GM18502 (cell line): Measurements from ENCODE around the gene PHAF1.

ENCODE experiments used
- ATAC-seq: cut with Tn5 transposase; IDR thresholded peaks from one replicate; pipeline ENCODE4 v1.9.1; 2021; ENCODE audit warnings: mild to moderate bottlenecking; ENCODE audit not compliant: unreplicated experiment, poor library complexity

PHAF1 gene

GRCh38 chr16:67109407-67110135 lies at the start of gene PHAF1:
Gene PHAF1, plus strand, starts transcription at chr16:67109941. Its CDS starts 235 bp downstream, at chr16:67110176.
- peak; percentile 83 for ATAC-seq

DNA sequence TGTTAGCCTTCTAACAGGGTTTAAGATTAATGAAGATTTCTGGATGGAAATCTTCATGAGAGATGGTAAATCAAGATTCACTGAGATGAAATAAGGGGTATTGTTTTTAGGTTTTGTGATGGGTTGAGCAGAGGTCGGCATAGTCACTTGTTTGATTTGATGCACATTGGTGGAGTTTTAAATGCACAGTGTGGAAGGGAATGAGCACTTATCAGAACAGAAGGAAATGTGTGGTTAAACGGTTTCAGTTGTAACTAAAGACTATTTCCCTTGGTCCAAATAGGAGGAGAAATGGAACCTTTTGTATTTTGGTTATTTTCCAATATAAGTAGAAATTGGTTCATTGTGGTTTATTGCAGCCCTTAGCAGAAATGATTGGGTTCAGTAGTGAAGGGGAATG lies 46.7 kb upstream of the PHAF1 start:
- ATAC-seq = no peak

- no peak for ATAC-seq
These were observed 41.5 kb upstream of the PHAF1 start for GRCh38 chr16:67068212-67068753.

GRCh38 chr16:67071476-67072048 lies 38.2 kb upstream of the PHAF1 start:
- ATAC-seq = no peak

- ATAC-seq = no peak
These were observed 34.4 kb upstream of the PHAF1 start for GRCh38 chr16:67075331-67075730.

GRCh38 chr16:67077871-67078270 lies 31.9 kb upstream of the PHAF1 start:
- ATAC-seq = no peak

GRCh38 chr16:67082100-67082499 lies 27.6 kb upstream of the PHAF1 start:
- no peak for ATAC-seq

- no peak for ATAC-seq
These were observed 26.9 kb upstream of the PHAF1 start for GRCh38 chr16:67082891-67083290.

DNA sequence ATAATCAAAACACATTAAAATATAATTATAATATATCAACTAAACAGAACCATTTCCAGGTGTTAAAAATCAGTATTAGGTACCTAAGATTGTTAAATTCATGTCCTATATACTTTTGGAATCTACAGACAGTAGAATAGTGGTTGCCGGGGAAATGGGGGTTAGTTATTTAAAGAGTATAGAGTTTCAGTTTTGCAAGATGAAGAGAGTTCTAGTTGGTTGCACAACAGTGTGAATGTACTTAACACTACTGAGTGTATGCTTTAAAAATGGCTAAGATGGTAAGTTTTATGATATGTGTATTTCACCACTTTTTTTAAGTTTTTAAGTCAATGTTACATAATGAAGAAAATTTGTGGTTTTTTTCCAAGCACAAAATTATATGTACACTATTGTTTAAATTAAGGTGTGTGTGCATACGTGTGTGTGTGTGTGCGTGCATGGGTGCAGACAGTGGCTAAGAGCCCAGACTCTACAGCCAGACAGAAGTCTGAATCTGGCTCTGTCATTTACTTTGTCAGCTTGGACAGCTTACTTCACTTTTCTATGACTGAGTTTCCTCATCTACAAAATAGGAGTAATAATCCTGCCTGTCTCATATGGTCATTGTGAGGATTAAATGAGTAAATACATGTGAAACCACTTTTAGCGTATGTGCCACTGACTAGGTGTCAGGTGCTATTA lies 25.3 kb upstream of the PHAF1 start:
- ATAC-seq = peak; percentile 73

GRCh38 chr16:67086822-67087221 lies 22.9 kb upstream of the PHAF1 start:
- no peak for ATAC-seq

- ATAC-seq = no peak
These were observed 22.4 kb upstream of the PHAF1 start for GRCh38 chr16:67087291-67087690.

DNA sequence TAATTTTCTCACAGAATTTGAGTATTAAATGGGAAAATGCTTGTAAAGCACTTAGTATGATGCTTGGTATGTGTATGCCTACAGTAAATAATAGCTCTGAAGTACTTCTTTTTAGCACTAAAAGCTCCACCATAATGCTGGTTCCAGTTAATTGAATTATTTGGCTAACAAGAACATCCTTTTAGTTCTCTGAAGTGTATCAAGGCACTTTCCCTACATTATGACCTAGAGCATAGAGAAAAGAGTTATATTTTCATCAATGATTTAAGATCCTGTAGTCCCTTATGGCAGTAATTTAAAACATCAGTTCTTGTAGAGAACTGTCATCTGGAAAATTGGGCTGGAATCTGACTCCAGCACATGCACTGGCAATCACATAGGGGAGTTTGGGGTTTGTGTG lies 21.9 kb upstream of the PHAF1 start:
- no peak for ATAC-seq

GRCh38 chr16:67088551-67088950 lies 21.2 kb upstream of the PHAF1 start:
- ATAC-seq = no peak

GRCh38 chr16:67089101-67089500 lies 20.6 kb upstream of the PHAF1 start:
- ATAC-seq = no peak

DNA sequence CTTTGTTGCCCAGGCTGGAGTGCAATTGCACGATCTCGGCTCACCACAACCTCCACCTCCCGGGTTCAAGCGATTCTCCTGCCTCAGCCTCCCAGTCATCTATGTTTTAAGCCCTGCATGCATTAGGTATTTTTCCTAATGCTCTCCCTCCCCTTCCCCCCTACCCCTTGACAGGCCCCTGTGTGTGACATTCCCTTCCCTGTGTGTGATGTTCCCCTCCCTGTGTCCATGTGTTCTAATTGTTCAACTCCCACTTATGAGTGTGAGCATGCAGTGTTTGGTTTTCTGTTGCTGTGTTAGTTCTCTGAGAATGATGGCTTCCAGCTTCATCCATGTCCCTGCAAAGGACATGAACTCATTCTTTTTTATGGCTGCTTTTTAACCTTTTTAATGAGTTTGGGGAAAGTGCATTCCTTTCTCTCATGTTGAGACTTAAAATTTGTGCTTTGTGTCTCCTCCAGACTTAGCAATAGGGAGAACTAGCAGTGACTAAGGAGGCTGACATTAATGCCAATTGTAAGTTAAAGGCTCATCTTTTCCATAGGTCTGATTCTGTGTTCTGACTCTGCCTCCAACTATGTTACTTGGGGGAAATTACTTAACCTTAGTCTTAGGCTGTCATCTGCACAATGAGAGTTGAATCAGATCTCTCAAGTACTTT lies 17.7 kb upstream of the PHAF1 start:
- ATAC-seq = no peak

- no peak for ATAC-seq
These were observed 16.5 kb upstream of the PHAF1 start for GRCh38 chr16:67093098-67093726.

- no peak for ATAC-seq
These were observed 11.1 kb upstream of the PHAF1 start for GRCh38 chr16:67098599-67098998.

- ATAC-seq = no peak
These were observed 9.0 kb upstream of the PHAF1 start for GRCh38 chr16:67100569-67101310.

- ATAC-seq = no peak
These were observed 8.2 kb upstream of the PHAF1 start for GRCh38 chr16:67101311-67102082.
